WTC11 (cell line): ENCODE measurements around the gene PATE2. TPM values are rescaled to one million over a fixed set of nuclear protein-coding genes. Genes with fewer than 3 reads are reported as not detected.

ENCODE experiments used
- ATAC-seq: fragments of 200-7000 bp; cut with Tn5 transposase; 2 replicates; pipeline ENCODE4 v1.10.0; 2021; ENCODE audit warnings: mild to moderate bottlenecking, moderate library complexity
- CTCF ChIA-PET: fragments of 300-600 bp; sonication (Branson Sonifier 250); formaldehyde crosslinking; loops from one replicate; lab custom pipeline; 2021; ENCODE audit warnings: antibody characterized with exemption; lab: Charles Lee
- POLR2A ChIA-PET: fragments of 350-600 bp; sonication (Branson Sonifier 250); formaldehyde crosslinking; loops from one replicate; lab custom pipeline; 2021; ENCODE audit warnings: antibody characterized with exemption; lab: Charles Lee
- DNase-seq: peaks from one replicate; pipeline ENCODE4 v3.0.0; 2021; ENCODE audit warnings: low spot score
- H3K27ac Mint-ChIP-seq: 2 replicates; pipeline ENCODE4 v1.8.0; 2021; ENCODE audit warnings: mixed read lengths
- H3K27me3 Mint-ChIP-seq: 2 replicates; pipeline ENCODE4 v1.8.0; 2021; ENCODE audit warnings: low read depth, mild to moderate bottlenecking, moderate library complexity, mixed read lengths
- H3K36me3 Mint-ChIP-seq: 2 replicates; pipeline ENCODE4 v1.8.0; 2021; ENCODE audit warnings: mixed read lengths
- H3K4me1 Mint-ChIP-seq: 2 replicates; pipeline ENCODE4 v1.8.0; 2022; ENCODE audit warnings: mixed read lengths
- H3K4me3 Mint-ChIP-seq: 2 replicates; pipeline ENCODE4 v1.8.0; 2021; ENCODE audit warnings: mild to moderate bottlenecking, moderate library complexity, mixed read lengths
- H3K9me3 Mint-ChIP-seq: 2 replicates; pipeline ENCODE4 v1.8.0; 2021; ENCODE audit warnings: mixed read lengths
- AR ChIP-seq: fragments of 250-450 bp; sonication (Bioruptor Pico); IDR thresholded peaks from 2 replicates; pipeline ENCODE4 v1.9.0; 2021; ENCODE audit warnings: mild to moderate bottlenecking
- CREB1 ChIP-seq: sonication (generic); formaldehyde crosslinking; IDR thresholded peaks from 2 replicates; pipeline ENCODE4 v1.8.0; 2023; ENCODE audit warnings: mild to moderate bottlenecking, missing genetic modification reagents
- E2F1 ChIP-seq: sonication (generic); formaldehyde crosslinking; IDR thresholded peaks from 2 replicates; pipeline ENCODE4 v1.8.0; 2022; ENCODE audit warnings: mild to moderate bottlenecking, missing genetic modification reagents
- E2F4 ChIP-seq: sonication (generic); formaldehyde crosslinking; IDR thresholded peaks from 2 replicates; pipeline ENCODE4 v1.8.1; 2022; ENCODE audit warnings: low read depth, mild to moderate bottlenecking, moderate library complexity, missing genetic modification reagents, borderline replicate concordance
- EMX1 ChIP-seq: fragments of 250-450 bp; sonication (Bioruptor Pico); IDR thresholded peaks from 2 replicates; pipeline ENCODE4 v1.8.0; 2021; ENCODE audit warnings: mild to moderate bottlenecking
- FOXJ3 ChIP-seq: sonication (generic); formaldehyde crosslinking; IDR thresholded peaks from 2 replicates; pipeline ENCODE4 v1.9.0; 2021; ENCODE audit warnings: missing genetic modification reagents, mild to moderate bottlenecking, borderline replicate concordance
- GABPB1 ChIP-seq: sonication (generic); formaldehyde crosslinking; IDR thresholded peaks from 2 replicates; pipeline ENCODE4 v1.8.1; 2023; ENCODE audit warnings: mild to moderate bottlenecking, missing genetic modification reagents
- PRRX2 ChIP-seq: fragments of 250-450 bp; sonication (Bioruptor Pico); IDR thresholded peaks from 2 replicates; pipeline ENCODE4 v1.8.0; 2021; ENCODE audit warnings: mild to moderate bottlenecking
- SP1 ChIP-seq: sonication (generic); formaldehyde crosslinking; conservative IDR thresholded peaks from 2 replicates; pipeline ENCODE4 v1.8.1; 2022; ENCODE audit warnings: missing genetic modification reagents
- STAT6 ChIP-seq: sonication (generic); formaldehyde crosslinking; conservative IDR thresholded peaks from 2 replicates; pipeline ENCODE4 v1.8.1; 2023; ENCODE audit warnings: mild to moderate bottlenecking, low read depth, missing genetic modification reagents, moderate library complexity
- TCF7 ChIP-seq: sonication (generic); formaldehyde crosslinking; IDR thresholded peaks from 2 replicates; pipeline ENCODE4 v1.8.0; 2022; ENCODE audit warnings: mild to moderate bottlenecking, low read depth, missing genetic modification reagents, moderate library complexity
- USF1 ChIP-seq: sonication (generic); formaldehyde crosslinking; IDR thresholded peaks from 2 replicates; pipeline ENCODE4 v1.8.0; 2022; ENCODE audit warnings: mild to moderate bottlenecking, missing genetic modification reagents
- ZBTB21 ChIP-seq: sonication (generic); formaldehyde crosslinking; IDR thresholded peaks from 2 replicates; pipeline ENCODE4 v1.8.1; 2023; ENCODE audit warnings: mild to moderate bottlenecking, missing genetic modification reagents, borderline replicate concordance
- ZNF121 ChIP-seq: sonication (generic); formaldehyde crosslinking; IDR thresholded peaks from 2 replicates; pipeline ENCODE4 v1.8.0; 2023; ENCODE audit warnings: missing genetic modification reagents
- ZNF263 ChIP-seq: sonication (generic); formaldehyde crosslinking; IDR thresholded peaks from 2 replicates; pipeline ENCODE4 v1.8.1; 2022; ENCODE audit warnings: low read depth, mild to moderate bottlenecking, moderate library complexity, missing genetic modification reagents
- ZNF396 ChIP-seq: fragments of 250-450 bp; sonication (Bioruptor Pico); IDR thresholded peaks from 2 replicates; pipeline ENCODE4 v1.8.0; 2021; ENCODE audit warnings: mild to moderate bottlenecking, moderate library complexity, borderline replicate concordance
- ZNF416 ChIP-seq: fragments of 250-450 bp; sonication (Bioruptor Pico); IDR thresholded peaks from 2 replicates; pipeline ENCODE4 v1.9.0; 2021; ENCODE audit warnings: mild to moderate bottlenecking, inconsistent platforms
- ZNF512 ChIP-seq: sonication (generic); formaldehyde crosslinking; IDR thresholded peaks from 2 replicates; pipeline ENCODE4 v1.8.1; 2022; ENCODE audit warnings: missing genetic modification reagents, borderline replicate concordance
- total RNA-seq: library from RNA; stranded (reverse); gene quantifications from 3 replicates; pipeline ENCODE4 v1.2.3, GENCODE V29; 2021
- TF ChIP-seq, protein P1 (sequence below): fragments of 200-600 bp; IDR thresholded peaks from 2 replicates; pipeline ENCODE4 v1.8.0; 2022; ENCODE audit warnings: antibody characterized with exemption
- TF ChIP-seq, protein P2 (sequence below): sonication (generic); formaldehyde crosslinking; IDR thresholded peaks from 2 replicates; pipeline ENCODE4 v1.8.1; 2023; ENCODE audit warnings: mild to moderate bottlenecking, missing genetic modification reagents

Gene PATE2
- total RNA-seq, 1 experiment from 2014 or later = not detected

- ChIA-PET CTCF (no interaction called here), POLR2A (no interaction called here)
- ATAC-seq (no peak), DNase-seq (no peak)
- no peak overlapping the region for H3K4me3 Mint-ChIP-seq
- TF ChIP-seq TCF7 (CRISPR knock-in tag) (no peak), ZNF416 (CRISPR knock-in tag) (no peak), ZNF396 (CRISPR knock-in tag) (no peak), STAT6 (no peak), PRRX2 (no peak), GABPB1 (CRISPR knock-in tag) (no peak), ZNF263 (CRISPR knock-in tag) (no peak), ZBTB21 (CRISPR knock-in tag) (no peak), USF1 (CRISPR knock-in tag) (no peak), ZNF121 (no peak), SP1 (CRISPR knock-in tag) (no peak), FOXJ3 (CRISPR knock-in tag) (no peak), E2F4 (CRISPR knock-in tag) (no peak), AR (CRISPR knock-in tag) (no peak), ZNF512 (CRISPR knock-in tag) (no peak), E2F1 (CRISPR knock-in tag) (no peak), CREB1 (CRISPR knock-in tag) (no peak), EMX1 (CRISPR knock-in tag) (no peak)
- TF ChIP-seq, protein P1, sequence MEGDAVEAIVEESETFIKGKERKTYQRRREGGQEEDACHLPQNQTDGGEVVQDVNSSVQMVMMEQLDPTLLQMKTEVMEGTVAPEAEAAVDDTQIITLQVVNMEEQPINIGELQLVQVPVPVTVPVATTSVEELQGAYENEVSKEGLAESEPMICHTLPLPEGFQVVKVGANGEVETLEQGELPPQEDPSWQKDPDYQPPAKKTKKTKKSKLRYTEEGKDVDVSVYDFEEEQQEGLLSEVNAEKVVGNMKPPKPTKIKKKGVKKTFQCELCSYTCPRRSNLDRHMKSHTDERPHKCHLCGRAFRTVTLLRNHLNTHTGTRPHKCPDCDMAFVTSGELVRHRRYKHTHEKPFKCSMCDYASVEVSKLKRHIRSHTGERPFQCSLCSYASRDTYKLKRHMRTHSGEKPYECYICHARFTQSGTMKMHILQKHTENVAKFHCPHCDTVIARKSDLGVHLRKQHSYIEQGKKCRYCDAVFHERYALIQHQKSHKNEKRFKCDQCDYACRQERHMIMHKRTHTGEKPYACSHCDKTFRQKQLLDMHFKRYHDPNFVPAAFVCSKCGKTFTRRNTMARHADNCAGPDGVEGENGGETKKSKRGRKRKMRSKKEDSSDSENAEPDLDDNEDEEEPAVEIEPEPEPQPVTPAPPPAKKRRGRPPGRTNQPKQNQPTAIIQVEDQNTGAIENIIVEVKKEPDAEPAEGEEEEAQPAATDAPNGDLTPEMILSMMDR = no peak
- TF ChIP-seq, protein P2, sequence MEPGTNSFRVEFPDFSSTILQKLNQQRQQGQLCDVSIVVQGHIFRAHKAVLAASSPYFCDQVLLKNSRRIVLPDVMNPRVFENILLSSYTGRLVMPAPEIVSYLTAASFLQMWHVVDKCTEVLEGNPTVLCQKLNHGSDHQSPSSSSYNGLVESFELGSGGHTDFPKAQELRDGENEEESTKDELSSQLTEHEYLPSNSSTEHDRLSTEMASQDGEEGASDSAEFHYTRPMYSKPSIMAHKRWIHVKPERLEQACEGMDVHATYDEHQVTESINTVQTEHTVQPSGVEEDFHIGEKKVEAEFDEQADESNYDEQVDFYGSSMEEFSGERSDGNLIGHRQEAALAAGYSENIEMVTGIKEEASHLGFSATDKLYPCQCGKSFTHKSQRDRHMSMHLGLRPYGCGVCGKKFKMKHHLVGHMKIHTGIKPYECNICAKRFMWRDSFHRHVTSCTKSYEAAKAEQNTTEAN (CRISPR knock-in tag) = no peak
- H3K27ac Mint-ChIP-seq = no peak overlapping the region
- H3K9me3 Mint-ChIP-seq = peaks cover 11% of the 10 kb centered on the region
- no peaks in the 10 kb centered on the region for H3K4me1 Mint-ChIP-seq
- H3K36me3 Mint-ChIP-seq = no peaks in the 10 kb centered on the region
- peaks cover 20% of the 10 kb centered on the region; the same call in 1 of the 2 replicates for H3K27me3 Mint-ChIP-seq
Observed at GRCh38 chr11:125756050-125756449, 22.6 kb downstream of the PATE2 start.
